Stromal cell of bone marrow (primary cell): ENCODE measurements around the gene ALOX12B.
"Not testable (repeated sequence)": the region's sequence is repeated elsewhere in the genome, so short reads cannot be mapped to it uniquely, and the experiment has no call there.

Experiments
- DNase-seq: peaks from one replicate; pipeline ENCODE4 v3.0.0-alpha.2; 2012; ENCODE audit warnings: low read depth

The ALOX12B gene

DNA sequence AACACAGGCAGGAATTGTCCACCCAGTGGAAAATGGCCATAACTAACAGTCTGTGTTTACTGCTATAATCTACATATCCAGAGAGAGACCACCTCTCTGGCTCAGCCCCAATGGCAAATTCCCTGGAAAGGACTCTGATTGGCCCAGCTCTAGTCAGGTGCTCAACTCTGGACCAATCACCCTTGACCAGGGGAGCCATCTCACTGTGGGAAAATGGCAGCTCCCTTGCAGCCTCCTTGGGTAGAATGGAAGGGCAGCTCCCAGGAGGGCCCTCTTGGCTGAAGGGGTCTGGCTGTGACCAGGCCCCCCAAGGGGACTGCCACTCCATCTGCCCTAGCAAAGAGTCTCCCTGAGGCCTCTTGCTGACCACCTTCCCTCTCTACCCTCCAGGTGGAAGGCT lies 45.5 kb downstream of the ALOX12B start:
- no peak for DNase-seq

DNA sequence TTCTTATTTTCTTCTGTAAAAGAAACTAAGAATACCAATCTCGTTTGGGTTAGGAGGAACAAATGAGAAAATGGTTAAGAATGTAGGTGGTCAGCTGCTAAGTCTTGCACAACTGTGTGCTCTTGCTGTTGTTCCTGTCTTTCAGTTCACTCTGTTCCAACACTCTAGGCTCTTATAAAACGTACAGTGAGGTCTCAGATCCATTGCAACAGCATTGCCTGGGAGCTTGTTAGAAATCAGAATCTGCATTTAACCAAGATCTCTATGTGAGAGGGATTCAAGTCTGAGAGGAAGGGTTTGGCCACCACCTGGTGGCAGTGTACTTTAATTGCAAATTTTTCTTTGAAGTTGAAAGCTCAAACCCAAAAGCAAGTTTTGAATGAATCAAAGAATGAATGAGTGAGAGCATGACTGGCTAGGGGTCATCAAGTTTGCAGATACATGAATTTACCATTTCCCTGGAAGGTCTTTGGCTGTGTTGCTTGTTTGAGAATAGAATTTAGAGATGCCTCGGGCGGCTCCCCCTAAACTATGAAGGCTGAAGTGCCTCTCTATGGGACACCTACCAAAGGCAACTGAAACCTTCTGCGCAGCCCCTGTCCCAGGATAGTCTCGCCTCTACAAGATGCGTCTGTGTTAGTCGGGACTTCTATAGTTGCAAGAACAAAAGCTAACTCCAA lies 46.1 kb downstream of the ALOX12B start:
- peak; percentile 66 for DNase-seq

DNA sequence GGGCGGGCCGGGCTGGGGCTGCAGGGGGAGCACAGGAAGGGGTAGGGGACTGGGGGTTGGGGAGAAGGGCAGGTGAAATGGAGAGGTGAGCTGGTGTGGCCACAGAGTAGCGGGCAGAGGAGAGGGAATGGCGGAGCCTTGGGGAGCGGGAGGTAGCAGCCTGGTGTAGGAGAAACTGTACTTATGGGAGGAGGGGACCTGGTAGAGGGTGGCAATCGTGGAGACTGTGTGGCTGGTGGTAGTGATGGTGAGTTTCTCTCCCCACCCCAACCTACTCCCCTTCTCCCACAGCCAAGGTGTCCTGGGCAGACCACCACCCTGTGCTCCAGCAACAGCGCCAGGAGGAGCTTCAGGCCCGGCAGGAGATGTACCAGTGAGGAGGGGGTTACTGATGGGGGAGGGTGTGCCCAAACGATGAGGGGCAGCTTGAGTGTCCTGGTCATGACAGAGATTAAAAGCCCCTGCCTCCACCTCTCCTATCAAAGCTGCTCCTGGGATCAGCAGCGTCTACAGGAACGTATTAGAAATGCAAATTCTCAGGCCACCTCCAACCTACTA lies 47.8 kb downstream of the ALOX12B start:
- DNase-seq = no peak

DNA sequence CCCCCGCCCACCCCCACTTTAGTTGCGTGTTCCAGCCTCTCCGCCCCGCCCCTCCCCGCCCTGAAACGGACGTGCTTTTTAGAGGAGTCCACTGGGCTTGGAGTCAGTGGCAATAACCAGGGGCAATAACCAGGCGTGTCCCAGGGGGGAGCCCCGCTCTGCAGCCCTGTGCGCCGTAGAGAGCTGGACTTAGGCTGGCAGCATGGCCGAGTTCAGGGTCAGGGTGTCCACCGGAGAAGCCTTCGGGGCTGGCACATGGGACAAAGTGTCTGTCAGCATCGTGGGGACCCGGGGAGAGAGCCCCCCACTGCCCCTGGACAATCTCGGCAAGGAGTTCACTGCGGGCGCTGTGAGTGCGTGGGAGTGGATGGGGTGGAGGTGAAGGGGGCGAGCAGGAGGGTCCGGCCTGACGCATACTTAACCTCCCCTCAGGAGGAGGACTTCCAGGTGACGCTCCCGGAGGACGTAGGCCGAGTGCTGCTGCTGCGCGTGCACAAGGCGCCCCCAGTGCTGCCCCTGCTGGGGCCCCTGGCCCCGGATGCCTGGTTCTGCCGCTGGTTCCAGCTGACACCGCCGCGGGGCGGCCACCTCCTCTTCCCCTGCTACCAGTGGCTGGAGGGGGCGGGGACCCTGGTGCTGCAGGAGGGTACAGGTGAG lies 48.4 kb downstream of the ALOX12B start, which contains the start of gene ALOX15B:
TSS of gene ALOX15B (plus strand) at position 106 of the 657 bp plus-strand sequence. CDS start at position 203, 97 bp downstream.
- no peak for DNase-seq

DNA sequence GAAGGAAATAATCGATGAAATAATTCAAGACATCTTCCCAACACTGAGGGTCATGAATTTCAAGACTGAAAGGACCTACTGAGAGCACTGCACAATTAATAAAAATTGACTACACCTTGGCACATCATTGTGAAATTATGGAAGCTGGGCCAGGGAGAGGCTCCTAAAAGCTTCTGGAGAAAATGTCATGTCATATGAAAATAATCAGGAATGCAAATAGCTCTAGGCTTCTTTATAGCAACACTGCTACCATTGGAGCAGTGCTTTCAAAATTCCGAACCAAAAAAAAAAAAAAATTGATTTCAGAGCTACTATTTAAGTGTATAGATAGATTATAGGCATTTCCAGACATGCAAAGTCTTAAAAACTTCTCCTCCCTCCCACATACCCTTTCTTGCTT lies 55.1 kb downstream of the ALOX12B start:
- no peak for DNase-seq

DNA sequence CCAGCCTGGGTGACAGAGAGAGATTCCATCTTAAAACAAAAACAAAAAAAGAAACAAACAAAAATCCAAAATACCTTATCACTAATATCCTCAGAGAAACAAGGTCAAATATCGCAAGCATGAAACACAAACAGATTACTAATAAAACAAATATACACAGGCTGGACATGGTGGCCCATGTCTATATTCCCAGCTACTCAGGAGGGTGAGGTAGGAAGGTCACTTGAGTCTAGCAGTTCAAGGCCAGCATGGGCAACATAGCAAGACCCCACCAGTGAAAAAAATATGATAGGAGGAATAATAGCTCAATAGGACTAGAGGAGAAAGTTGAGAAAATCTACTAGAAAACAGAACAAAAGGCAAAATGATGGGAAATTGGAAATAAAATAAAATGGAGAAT lies 55.6 kb downstream of the ALOX12B start:
- DNase-seq = no peak

DNA sequence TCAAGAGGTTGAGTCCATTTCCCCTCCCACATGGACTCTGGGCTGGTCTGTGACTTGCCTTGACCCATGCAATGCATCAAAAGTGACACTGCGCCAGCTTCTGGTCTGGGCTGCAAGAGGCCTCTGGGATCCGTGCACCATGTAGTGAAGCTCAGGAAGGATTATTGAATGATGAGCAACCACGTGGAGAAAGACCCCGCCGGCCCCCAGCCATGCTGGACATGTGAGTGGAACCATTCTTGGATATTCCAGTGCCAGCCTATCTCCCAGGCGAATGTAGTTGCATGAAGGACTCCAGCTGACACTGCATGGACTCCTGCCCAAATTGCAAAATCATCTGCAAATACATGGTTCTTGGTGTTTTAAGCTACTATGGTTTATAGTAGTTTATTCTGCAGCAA lies 56.3 kb downstream of the ALOX12B start:
- no peak for DNase-seq

DNA sequence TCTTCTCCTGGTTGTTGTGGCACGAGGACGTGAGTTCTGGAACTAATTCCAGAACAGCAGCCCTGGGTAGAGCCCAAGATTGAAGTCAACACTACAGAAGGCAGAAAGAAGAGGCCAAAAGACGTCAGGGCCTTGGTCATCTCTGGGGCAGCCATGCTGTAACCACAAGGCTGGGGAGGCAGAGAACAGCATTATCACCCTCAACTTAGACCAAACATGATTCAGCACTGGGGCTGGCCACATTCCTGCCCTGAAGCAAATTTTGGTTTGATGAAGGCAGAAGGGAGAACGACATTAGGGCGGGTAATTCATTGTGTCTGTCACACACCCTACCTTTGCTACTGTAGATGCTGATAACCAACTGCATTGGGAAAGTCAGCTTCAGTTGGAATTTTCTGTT lies 58.4 kb downstream of the ALOX12B start:
- DNase-seq = no peak

DNA sequence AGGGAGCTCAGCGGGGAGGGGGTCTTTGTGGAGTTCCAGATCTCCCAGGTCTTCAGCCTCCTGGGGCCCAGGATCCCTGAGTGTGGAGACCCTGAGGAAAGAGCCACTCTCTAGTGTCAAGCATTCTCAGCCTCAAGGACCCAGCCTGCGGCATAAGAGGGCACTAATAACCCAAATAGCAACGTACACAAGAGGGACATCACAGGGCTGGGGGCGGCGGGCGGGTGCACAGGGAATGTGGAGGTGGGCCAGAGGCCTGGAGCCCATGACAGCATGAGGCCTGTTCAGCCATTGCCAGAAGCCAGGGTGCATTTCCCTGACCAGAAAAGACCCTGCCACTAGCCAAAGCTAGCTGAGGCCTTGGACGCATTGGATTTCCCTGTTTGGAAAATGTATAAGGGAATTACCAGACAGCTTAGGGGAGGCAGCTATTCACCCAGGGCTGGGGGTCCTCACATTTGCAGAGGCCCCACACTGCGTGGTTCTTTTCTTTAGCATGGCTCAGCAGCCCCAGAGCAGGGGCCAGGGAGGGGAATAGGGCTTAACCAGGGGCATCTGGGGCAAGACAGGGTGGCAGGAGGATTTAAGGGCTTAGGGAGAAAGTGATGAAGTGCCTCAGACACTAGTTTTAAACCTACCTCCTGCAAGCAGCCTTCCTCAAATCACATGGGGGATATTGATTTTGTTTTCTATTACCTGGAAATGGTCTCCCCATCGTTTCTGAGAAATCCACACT lies 62.2 kb downstream of the ALOX12B start:
- DNase-seq = no peak

DNA sequence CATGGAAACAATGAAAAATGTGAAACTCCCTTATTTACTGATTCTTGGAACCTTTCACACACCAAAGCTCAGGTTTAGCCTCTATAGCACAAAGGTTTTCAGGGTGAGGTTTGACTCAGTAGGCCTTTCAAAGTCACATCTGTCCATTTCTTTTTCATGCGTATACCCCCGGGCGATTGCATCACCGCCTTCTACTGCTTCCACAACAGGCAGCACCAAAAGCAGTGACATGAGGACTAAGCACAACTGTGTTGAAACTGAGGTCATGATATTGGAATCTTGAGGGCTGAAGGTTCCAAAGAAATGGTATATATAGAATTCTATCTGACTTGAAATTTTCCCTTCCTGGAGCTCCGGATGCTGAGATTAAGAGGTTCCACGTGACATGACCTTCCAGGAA lies 63.4 kb downstream of the ALOX12B start:
- not testable (repeated sequence) for DNase-seq
